HL-60/S4 treated with retinoic acid at 250 ng/mL for 4 days and 3 days (cell line): ENCODE data around the gene RANBP3L.

ENCODE experiments used
- in situ Hi-C: fragments of 300-500 bp; cut with MboI; formaldehyde crosslinking; loops from 2 replicates; pipeline ENCODE4 v1.7.0; 2022; ENCODE audit warnings: low sequenced_read_pairs

The RANBP3L gene

GRCh38 chr5:36297653-36298052, 4.0 kb downstream of the RANBP3L start:
- in situ Hi-C loops = loop anchor here (25.0 kb wide), 1 partner anchor 335 kb away; no protein-coding TSS in a partner anchor

- in situ Hi-C loops = loop anchor here (25.0 kb wide), 1 partner anchor 324 kb away; no protein-coding TSS in a partner anchor
Measured at GRCh38 chr5:36285837-36286615, 15.7 kb downstream of the RANBP3L start.

- in situ Hi-C loops = loop anchor here (25.0 kb wide), 1 partner anchor 321 kb away; no protein-coding TSS in a partner anchor
Measured at GRCh38 chr5:36283775-36284174, 17.9 kb downstream of the RANBP3L start.

- in situ Hi-C loops = loop anchor here (25.0 kb wide), 1 partner anchor 319 kb away; no protein-coding TSS in a partner anchor
Measured at GRCh38 chr5:36281626-36282025, 20.1 kb downstream of the RANBP3L start.

GRCh38 chr5:36279054-36279698, 22.5 kb downstream of the RANBP3L start:
- in situ Hi-C loops = loop anchor here (25.0 kb wide), 1 partner anchor 317 kb away; no protein-coding TSS in a partner anchor

- in situ Hi-C loops = loop anchor here (25.0 kb wide), 1 partner anchor 315 kb away; no protein-coding TSS in a partner anchor
Measured at GRCh38 chr5:36277521-36278176, 24.1 kb downstream of the RANBP3L start.

GRCh38 chr5:36276864-36277263, 24.8 kb downstream of the RANBP3L start:
- in situ Hi-C loops = loop anchor here (25.0 kb wide), 1 partner anchor 315 kb away; no protein-coding TSS in a partner anchor

- in situ Hi-C loops = no loop called here
Measured at GRCh38 chr5:36273809-36274526, 27.7 kb downstream of the RANBP3L start.

GRCh38 chr5:36272136-36272690, 29.5 kb downstream of the RANBP3L start:
- in situ Hi-C loops = no loop called here

GRCh38 chr5:36270876-36271575, 30.7 kb downstream of the RANBP3L start:
- in situ Hi-C loops = no loop called here

GRCh38 chr5:36270175-36270574, 31.5 kb downstream of the RANBP3L start:
- in situ Hi-C loops = no loop called here

GRCh38 chr5:36269478-36269877, 32.2 kb downstream of the RANBP3L start:
- in situ Hi-C loops = no loop called here

GRCh38 chr5:36267905-36268304, 33.8 kb downstream of the RANBP3L start:
- in situ Hi-C loops = no loop called here

- in situ Hi-C loops = no loop called here
Measured at GRCh38 chr5:36264202-36264760, 37.4 kb downstream of the RANBP3L start.

- in situ Hi-C loops = no loop called here
Measured at GRCh38 chr5:36261186-36261585, 40.5 kb downstream of the RANBP3L start.

- in situ Hi-C loops = no loop called here
Measured at GRCh38 chr5:36253575-36253974, 48.1 kb downstream of the RANBP3L start.

- in situ Hi-C loops = no loop called here
Measured at GRCh38 chr5:36252722-36253365, 48.9 kb downstream of the RANBP3L start.

GRCh38 chr5:36251218-36251617, 50.5 kb downstream of the RANBP3L start:
- in situ Hi-C loops = no loop called here

- in situ Hi-C loops = no loop called here
Measured at GRCh38 chr5:36250427-36250826, 51.3 kb downstream of the RANBP3L start.
